GM18868 (cell line): Measurements from ENCODE around the gene MGMT.

Experiments
- ATAC-seq: cut with Tn5 transposase; IDR thresholded peaks from one replicate; pipeline ENCODE4 v1.9.1; 2021; ENCODE audit warnings: mild to moderate bottlenecking, moderate library complexity; ENCODE audit not compliant: unreplicated experiment

MGMT gene

DNA sequence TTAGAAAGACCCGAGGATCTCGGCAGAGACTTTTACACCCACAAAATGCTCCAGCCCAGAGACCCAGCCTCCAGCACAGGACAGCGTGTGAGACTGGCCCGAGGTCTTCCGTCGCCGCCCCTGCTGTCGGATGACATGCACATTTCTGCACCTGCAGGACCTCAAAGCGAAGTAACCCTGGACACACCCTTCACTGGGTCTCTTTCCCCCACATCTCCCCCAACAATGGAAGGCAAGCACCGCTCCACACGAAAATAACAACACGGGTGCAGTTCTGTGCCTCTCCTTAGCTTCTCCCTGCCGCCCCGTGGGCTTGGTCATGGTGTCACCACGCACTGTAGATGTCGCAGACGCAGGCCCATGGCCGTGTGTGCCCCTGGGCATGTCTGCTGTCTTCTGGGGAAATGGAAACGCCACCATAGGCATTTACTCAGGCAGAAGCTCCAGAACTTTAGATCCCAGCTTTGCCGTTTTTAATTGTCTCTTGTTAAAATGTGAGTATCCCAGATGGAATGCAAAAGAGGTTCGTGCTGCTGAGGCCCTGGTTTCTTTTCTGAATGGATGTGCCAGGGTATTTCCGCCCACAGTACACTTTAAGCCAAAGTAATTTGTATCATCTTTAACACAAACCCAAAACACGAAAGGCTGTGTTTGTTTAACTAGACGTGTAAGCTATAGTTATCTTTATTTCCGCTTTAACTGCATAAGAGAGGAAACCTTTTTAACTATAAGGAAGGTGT, 237.9 kb downstream of the MGMT start:
- no peak for ATAC-seq

DNA sequence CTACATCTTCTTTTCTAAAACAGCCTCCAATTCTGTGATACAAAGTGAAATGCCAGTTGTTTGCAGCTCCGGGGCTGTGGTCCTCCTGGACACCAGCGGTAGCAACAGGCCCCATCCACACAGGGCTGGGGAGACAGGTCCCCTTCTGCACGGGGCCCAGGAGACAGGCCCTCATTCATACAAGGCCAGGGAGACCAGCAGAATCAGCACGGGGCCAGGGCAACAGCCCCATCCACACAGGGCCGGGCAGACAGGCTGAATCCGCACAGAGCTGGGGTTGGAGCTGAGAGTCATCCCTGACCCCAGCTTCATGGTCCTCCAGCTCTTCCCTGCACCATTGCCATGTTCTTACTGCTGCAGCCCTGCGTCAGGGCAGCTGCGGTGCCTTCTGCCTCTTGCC, 238.6 kb downstream of the MGMT start:
- no peak for ATAC-seq

DNA sequence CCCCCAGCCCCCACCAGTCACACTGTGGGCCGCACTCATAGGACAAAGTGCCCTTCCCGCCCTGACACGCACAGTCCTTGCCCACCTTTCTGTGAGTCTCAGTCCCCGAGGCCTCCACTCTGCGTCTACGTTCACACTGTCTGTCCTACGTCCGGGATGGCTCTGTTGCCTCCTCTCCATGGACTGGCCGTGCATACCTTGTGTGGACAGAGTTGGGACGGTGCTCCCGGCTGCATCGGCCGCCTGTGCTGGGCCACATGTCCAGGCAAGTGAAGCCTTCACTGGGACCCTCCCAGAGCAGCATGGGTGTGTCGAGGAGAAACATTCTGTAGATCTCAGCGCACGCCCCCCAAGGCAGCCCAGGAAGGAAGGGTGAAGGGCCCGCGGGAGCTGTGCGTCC, 239.0 kb downstream of the MGMT start:
- ATAC-seq: no peak

DNA sequence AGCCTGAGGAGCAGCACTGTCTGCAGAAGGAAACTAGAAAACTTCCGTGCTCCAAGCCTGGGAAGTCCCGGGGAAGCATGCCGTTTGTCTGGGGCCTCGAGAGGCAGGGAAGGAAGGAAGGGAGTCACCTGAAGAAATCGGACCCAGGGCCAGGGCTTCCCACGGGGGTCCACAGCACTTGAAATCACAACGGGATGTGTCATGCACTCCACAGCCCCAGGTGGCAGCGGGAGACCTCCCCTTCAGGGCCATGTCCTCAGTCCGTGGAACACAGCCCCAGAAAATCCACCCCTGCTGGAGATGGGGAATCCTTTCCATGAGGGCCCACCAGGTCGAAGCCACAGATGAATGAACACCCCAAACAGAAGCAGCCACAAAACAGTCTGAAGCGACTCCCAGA, 239.5 kb downstream of the MGMT start:
- ATAC-seq: no peak

DNA sequence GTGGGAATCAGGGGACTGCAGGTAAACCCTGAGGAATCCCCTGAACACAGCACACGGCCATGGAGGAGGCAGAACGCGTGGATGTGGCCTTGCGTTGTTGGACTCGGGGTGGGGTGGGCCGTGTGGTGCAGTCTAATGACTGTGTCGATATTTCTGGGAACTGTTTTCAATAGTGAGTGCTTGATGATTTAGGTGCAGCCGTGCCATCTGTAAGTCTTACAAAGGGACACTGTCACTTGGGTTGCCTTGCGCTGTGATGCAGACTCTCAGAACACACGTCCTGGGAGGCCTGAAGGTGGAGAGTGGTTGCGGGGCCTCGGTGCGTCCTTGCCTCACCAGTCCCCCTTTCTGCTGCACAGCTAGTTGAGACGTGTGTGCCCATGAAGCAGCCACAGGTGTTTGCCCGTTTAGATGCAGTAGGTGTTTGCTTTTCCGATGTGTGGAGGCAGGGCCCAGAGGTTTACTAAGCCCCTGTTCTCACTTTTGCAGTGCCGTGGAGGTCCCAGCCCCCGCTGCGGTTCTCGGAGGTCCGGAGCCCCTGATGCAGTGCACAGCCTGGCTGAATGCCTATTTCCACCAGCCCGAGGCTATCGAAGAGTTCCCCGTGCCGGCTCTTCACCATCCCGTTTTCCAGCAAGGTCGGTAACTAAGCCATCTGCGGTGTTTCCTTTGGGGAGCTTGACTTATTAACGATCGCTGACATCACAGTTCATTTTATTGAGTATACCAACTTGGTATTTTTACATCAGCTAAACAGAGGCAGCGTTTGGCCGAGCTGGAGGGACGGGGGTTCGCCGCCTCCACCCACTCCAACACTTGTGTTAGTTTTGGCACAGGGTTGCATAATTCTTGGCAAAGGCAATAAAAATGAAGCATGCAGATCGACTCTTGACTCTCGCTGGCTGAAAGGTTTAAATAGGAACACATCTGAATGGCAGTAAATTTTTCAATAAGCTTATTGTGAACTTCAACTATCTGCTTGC, 240.7 kb downstream of the MGMT start:
- no peak for ATAC-seq

DNA sequence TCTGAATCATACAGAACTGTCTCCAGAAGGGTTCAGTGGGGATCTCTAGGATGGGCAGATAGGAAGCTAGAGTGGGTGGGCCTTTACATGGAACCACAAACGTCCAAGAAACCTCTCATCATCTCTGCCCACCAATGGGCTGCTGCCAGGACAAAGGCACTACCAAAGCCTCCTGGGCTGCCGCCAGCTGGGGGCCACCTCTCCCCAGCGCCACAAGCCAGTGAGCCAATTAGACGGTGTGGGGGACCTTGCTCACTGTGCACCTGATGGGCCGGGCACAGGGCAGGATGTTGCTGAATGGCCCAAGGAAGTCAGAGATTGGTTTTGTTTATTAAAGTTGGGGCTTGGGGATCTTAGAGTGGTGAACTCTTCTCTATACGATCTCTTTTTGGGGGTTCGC, 242.1 kb downstream of the MGMT start:
- ATAC-seq: no peak

DNA sequence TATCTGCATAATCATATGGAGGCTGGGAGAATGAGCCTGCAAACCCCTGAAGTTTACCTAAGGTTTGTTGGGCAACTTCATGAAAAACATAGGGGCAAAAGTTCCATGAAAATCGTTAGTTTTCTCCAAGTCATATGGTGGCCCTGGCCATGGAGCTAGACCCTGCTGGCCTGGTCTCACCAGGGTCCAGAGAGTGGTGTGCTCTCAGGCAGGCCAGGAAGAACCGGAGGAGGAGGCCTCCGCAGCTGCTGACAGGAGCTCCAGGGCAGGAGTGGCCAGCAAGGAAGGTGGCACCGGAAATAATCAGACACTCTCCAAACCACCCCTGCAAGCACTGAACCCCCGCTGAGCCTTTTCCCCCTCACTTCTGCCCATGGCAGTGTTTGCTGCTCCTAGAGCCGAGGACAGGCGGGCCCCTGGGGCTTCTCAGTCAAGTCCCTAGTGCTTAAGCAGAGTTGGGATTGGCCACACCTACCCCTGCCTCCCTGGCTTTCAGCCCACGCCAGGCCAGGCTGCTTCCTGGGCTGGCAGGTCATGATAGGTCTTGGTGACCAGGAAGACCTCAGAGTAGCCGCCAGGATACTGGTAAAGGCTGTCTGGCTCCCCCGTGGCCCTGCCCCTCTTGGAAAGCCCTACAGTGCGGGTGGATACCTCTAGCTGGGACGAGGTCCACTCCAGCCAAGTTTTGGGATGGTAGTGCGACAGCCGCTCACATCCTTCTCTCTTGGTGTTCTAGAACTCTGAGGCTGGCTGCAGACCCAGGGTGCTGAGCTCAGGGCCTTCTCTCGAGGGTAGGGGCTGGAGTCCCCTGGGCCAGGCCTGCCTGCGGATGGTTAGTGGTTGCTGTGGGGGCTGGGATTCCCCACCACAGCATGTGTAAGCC, 242.8 kb downstream of the MGMT start:
- no peak for ATAC-seq

DNA sequence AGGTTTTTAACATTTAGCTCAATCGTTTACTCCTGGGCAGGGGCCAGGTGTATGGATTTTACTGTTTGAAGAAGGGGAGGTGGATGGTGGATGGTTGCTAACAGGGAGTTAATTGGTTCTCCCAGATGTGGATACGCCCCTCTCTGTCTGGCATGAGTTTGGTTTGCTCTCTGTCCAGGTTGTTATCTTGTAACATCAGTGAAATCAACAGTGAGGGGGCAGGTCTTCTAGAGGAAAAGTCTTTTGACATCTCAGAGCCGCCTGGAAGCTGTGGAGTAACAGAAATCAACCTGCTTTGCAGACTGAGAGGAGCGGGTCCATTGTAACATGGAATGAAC, 243.4 kb downstream of the MGMT start:
- ATAC-seq: no peak

DNA sequence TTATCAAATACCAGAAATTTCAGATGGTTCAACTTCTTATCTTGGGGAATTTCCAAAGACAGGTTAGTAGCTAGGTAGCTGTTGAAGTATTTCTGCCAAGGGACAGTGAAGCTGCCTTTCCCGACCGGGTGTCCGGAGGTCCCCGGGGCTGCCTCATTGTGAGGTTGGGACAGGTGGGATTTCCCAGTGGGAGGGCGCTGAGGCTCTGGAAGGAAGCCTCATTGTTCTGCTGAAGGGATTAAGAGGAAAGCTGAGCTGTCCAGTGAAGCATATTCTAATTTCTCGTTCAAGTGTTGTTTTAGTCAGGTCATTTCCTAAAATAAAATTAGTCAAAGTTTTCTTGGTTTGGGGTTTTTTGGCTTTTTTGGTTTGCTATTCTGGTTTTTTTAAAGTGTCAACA, 244.2 kb downstream of the MGMT start:
- ATAC-seq: no peak

DNA sequence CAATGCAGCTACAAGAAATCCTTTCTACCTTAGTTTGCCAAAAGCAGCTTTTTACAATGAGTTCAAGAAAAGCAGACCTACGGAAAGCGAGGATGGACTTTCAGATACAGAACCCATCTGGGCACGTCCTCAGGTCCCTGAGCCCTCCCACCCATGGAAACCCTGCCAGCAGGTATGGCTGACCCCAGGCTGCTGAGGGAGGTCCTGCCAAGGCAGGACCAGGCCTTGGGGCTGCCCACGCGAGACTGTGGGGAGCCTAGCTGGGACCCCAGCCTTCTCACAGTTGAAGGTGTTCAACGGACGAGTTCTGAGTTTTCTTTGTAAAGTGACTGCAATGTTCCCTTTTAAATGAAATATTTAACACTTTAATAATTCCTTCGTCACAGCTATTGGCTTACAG, 245.0 kb downstream of the MGMT start:
- no peak for ATAC-seq

DNA sequence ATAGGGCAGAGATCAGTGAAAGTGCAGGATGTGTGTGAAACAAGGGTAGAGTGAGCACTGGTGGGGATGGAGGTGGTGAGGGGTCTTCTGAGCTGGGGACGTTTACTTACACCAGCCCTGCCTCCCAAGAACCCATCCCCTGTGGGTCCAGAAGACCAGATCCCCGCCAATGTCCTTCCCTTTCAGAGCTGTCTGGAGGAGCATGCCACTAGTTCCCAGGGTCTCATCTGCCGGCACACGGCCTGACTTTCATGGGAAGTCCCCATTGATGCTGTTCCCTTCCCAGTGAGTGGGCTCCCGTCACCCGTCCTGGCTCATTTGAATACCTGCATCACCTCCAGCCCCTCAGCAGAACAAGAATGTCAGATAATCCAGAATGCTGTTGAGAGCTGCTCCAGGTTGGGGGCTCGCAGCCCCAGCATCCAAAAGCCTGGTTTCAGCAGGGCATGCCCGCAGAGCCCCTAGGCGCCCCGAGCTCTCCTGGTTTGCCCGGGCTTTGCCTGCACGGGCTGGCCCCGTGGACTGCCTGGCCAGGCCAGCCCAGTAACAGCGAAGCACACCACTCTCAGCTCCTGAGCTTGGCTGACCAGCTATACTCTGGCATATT, 246.7 kb downstream of the MGMT start:
- ATAC-seq: no peak

DNA sequence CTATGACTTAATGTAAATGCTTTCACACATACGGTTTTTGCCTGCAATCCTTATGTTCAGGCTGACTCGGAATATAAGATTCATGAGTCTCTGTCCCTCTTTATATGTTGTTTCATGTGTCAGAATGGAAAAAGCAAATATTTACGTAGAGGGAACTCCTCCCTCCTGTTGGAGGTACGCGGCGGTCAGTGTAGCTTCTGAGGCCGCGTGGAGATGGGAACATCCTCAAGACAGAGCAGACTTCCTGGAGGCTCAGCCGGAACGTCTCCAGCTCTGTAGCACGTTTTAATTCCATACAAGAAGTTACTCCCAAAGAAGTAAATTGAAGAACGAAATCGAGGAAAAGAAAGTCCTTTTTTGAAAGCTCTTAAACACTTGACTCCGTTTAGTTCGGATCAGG, 248.8 kb downstream of the MGMT start:
- no peak for ATAC-seq

DNA sequence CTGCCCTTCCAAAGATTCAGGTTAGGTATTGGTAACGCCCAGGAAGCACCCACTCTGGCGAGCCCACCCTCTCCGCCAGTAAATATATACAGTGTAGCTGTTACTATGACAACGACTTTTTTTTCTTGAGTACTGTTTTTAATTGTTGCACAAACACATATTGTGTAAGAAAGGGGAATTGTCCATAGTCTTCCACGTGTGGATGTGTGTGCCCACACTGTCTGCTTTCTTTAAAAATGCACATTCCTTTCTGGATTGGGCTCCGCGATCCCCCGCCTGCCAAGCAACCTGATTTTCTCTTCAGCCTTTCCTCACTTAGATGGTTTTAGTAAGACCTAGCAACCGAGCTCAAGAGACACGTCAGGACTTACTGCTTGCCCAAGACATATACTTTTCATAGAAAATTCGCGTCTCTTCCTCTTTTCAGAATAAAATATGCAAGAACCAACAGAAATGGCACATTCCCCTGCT, 249.2 kb downstream of the MGMT start:
- no peak for ATAC-seq

DNA sequence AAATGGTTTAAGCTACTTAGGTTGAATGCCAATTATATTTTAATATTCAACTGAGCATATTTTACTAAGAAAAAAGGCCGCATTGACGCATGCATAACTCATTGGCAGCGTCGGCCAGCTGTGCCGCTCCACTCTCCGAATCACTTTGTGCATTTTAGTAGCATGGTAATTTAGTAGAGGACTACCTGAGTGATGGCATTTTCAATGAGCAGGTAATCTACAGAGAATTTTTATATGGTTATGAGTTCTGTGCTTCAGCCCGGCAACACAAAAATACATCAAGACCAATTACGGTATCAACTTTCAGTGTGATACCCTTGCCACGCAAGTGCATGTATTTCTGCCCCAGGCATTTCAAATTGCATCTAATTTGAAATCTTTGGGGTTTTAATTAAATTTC, 249.8 kb downstream of the MGMT start:
- ATAC-seq: no peak

DNA sequence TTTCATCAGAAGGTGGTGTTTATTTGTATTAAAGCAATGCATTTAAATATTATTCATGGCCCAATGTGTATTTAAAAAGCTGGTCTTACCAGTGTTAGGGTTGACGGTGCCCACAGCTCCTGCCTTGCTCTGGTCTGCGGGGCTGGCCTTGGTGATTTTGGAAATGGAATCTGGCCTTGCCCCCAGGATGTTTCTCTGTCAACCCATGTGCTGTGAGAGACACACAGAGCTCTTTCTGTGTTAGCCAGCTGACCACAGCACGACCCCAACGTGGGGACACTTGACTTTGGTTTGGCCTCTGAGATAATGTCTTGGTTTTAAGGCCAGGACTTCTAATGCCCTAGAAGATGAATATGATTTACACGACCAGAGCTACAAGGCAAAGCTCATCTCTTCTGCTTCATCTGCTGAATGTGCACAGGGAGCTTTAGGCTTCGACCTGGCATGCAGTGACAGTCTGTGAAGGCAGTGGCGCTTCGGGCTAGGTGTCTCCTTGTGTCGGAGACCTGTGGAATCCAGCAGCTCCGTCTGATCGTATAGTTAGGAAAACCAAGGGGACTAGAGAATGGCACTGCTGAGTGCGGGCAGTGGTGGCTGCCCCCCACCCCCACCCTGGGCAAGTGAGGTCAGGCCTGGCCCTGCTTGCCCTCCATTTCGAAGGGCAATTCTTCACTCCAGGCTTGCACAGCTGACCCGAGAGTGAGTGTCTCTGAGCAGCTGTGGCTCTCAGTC, 250.9 kb downstream of the MGMT start:
- no peak for ATAC-seq

DNA sequence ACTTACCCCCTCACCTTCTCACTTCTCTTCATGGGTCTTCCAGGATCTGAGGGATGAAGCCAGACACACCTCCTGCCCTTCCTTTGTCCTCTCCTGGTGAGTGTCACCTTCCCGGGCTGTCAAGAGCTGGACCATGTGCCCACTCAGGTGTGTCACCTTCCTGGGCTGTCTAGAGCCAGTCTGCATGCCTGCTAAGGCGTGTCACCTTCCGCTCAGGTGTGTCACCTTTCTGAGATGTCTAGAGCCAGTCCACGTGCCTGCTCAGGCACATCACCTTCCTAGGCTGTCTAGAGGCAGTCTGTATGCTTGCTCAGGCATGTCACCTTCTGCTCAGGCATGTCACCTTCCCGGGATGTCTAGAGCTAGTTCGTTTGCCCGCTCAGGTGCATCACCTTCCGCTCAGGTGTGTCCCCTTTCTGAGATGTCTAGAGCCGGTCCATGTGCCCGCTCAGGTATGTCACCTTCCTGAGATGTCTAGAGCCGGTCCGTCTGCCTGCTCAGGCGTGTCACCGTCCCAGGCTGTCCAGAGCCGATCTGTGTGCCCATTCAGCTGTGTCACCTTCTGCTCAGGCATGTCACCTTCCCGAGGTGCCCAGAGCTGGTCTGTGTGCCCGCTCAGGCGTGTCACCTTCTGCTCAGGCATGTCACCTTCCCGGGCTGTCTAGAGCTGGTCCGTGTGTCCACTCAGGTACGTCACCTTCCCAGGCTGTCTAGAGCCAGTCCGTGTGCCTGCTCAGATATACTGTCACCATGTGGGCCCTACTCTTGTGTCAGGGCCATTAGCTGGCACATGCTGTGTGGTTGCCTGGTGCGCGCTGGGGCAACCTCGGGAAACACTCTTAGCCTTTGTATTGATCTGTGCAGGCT, 251.7 kb downstream of the MGMT start:
- ATAC-seq: no peak

DNA sequence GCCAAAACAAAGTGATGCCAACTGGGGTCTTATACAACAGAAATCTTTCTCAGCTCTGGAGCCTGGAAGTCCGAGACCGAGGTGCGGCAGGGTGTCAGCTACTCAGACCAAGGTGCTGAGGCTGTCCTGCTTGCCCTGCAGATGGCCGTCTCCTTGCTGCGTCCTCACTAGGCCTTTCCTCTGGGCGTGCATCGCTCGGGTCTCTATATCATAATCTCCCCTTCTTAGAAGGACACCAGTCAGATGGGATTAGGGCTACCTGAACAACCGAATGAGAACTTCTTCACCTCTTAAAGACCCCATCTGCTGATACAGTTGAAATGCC, 252.3 kb downstream of the MGMT start:
- ATAC-seq: no peak

DNA sequence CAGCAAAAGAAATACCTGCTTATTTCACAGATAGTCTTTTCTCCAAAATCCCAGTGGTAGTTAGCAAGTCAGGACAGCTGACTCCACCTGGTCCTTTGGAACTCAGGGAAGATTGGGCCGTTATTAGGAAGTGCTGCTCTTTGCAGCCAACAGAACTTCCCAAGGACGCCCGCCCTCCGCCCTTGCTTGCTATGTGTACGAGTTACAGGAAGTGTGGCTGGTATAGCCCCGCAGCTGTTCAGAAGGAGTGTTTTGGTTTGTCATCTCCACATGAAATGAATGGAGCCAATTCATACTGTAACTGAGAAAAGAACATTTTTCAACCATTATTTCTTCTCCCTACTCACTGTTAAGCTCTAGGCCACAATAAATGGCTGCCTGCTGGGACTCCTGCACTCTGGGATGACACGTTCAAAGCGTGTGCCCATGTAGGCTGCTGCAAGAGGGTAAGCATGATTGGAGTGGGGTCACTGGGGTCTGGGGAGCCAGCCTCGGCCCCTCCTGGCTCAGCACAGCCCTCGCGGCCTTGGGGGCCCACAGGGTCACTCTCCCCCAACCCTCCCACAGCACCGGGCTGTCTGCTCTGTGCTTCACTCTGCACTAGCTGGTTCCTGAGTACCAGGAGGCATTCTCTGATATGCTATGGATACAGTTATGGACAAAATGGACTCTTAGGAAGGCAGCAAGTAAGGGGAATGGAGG, 253.0 kb downstream of the MGMT start:
- ATAC-seq: no peak

DNA sequence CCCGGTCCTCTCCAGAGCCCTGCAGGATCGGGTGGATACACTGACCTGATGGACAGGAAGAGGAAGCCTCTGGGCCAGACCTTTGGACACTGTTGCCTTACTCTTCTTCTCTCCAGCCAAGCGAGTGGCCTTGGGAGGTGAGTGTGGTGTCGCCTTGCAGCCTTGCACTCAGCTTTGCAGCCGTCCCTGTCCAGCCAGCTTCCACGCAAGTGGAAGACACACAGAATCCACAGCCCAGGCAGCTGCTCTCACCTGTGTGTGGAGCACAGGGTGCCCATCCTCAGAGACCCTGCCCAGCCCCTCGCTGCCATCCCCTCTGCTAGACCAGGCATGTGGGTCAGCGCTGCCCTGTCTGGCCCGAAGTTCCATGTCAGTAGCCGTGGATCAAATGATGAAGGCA, 258.0 kb downstream of the MGMT start:
- no peak for ATAC-seq
